ENCODE data around the gene SNX15.

Gene SNX15

DNA sequence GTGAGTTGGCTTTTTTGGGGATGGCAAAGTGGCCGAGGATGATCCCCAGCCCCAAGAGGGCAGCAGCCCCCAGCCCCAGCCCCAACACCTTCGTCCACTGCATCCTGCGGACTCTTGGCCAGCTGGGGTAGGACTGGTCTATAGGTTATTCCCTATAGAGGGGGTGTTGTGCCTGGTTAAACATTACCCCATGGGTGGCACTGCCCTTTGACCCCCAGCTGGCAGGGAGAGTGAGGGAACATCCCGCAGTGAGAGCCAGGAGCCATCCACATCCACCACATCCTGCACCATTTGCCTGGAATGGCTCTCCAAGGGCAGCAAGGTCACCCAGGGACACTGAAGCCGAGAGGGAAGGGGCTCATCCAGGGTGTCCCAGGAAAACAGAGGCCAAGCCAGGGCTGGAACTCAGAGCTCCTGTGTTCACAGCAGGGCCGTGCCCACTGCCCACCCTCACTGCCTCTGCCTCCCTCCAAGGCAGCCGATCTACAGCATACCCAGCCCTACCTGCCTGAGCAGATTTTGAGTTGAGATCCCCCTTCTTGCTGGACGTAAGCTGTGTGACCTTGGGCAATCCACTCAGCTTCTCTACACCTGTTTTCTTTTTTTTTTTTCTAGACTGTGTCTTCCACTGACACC, 31.3 kb downstream of the SNX15 start, which contains the start of gene NAALADL1:
Gene NAALADL1 (minus strand): TSS at position 135 of the 636 bp plus-strand sequence. CDS start 32 bp downstream, at position 103.
- no peak for DNase-seq

DNA sequence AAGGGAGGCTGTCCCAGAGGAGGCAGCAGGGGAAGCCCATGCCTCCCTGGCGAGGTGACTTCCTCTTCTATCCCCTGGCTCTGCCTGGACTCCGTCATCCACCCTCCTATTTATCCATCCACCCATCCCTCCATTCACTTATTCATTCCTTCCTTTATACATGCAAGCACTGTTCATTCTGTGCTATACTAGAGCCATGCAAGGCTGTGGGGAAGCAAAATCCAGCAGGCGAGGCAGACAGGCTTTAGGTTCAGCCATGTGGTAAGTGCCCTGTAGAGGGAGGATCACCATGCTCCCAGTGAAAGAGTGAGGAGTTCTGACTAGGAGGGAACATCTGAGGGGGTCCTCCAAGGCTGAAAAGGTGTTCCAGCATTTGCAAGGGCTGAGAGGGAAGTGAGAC, 32.3 kb downstream of the SNX15 start:
- DNase-seq: no peak

DNA sequence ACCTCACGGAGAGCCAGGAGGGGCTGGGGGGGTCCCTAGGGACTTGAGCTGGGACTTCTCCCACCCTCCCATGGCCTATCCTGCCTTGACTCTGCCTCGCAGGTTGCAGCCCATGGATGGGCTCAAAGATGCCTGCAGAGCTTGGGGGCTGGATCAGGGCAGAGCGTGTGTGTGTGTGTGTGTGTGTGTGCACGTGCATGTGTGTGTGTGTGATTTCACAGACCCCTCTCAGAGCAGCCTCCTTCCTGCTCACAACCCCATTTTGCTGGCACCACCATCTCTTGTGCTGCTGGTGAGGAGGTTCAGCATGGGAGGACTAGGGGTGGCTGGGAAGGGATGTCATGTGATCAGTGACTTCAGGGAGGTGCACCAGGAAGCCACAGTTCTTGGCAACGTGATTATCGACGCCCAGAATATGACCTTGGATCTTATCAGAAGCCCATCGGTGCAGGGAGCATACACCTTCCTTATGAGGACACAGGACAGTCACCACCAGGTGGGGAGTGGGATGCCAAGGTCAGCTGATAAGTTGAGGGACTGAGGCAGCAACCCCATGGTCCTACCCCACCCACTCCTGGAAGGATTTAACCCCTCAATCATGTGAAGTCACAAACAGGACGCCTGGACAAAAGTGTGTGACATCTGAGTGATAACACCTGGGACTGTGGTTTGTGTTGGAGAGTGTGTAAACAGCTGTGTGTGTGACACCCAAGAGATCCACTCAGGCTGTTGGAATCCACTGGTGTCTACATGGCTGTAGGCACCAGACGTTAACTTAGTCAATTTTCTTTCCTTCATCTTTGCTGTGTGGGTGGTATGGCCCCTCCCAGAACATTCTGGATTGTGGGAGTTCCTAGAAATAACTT, 33.0 kb downstream of the SNX15 start:
- no peak for DNase-seq

DNA sequence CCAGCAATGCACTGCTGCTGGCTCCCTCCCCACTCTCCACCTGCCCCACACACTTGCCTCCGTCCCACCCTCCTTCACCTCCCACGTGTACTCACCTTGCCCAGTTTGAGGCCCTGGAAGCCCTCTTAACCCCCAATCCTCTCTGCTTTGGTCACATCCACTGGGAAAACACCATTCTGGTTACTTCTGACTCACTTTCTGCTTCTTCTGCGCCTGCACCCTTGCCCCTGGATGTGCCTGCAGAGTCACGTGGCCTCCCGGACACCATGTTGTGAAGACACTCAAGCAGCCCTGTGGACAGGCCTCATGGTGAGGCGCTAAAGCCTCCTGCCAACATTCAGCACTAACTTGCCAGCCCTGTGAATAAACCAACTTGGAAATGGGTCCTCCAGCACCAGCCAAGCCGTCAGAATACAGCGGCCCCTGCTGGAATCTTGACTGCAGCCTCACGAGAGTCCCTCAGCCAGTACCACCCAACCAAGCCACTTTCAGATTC, 33.7 kb downstream of the SNX15 start:
- DNase-seq: no peak

DNA sequence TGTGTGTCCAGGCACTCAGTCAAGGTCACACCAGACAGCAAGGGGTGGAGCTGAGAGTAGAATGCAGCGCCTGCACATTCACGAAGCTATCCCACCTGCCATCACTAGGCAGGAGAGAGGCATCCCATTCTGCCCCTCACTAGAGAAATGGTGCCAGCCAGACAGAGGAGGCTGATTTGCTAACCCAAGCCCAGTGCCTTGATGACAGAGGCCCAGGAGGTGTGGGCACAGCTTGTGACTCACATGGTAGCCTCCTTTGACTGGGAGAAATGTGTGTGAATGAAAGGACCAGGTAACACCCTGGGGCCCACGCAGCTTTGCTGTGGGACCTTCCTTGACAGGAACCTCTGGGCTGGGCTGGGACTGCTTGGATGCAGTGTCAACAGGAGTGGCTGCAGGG, 36.3 kb downstream of the SNX15 start:
- no peak for DNase-seq

DNA sequence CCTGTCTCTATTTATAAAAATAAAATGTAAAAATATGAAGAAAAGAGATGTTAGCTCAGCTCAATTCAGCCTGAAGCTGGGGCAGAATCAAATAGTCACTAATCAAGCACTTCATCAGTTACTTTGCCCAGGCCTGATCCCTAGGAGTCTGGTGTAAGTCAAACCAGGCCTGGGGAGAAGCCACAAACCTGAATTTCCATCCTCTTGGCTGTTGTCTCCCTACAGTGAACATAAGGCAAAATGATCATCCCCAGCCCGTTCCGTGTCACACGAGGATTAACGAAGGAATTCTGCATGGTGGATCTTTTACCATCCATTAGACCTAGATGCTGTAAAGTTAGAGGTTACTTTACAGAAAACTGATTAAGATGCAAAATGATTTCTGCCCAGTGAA, 37.6 kb downstream of the SNX15 start:
- DNase-seq: no peak

DNA sequence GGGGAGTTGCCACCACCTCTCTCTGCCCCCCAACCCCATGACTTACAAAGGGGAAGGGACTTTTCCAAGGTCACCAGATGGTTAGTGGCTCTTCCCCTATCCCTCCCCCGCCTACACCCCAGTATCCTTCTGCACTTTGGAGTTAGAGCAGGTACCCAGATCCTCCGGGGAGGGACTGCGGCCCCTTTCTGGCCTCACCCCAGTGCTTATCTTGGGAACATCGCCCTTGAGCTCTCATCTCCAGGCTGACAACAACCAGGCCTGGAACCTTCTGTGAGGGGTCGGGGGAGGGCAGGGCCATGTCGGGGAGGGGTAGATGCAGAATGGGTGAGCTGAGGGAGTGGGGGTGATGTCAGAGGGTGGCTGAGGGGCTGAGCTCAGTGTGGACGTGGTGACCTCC, 38.6 kb downstream of the SNX15 start:
- no peak for DNase-seq

DNA sequence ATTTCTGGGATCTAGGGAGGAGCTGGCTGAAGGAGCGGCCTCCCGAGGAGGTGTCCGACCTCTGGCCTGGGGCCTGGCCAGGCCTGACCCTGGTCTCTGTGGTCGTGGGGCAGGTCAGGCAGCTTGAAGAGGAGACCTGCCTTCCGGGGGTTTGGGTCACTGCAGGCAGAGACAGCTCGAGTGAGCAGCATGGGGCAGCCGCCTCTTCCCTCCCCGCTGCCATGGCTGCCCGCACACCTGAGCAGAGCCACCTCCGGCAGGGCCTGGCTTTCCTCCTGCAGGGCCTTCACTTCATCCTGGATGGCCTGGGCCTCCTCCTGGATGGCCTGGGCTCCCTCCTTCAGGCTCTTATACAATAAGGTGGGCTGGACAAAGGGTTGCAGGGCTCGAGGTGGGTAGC, 39.1 kb downstream of the SNX15 start:
- DNase-seq: no peak

DNA sequence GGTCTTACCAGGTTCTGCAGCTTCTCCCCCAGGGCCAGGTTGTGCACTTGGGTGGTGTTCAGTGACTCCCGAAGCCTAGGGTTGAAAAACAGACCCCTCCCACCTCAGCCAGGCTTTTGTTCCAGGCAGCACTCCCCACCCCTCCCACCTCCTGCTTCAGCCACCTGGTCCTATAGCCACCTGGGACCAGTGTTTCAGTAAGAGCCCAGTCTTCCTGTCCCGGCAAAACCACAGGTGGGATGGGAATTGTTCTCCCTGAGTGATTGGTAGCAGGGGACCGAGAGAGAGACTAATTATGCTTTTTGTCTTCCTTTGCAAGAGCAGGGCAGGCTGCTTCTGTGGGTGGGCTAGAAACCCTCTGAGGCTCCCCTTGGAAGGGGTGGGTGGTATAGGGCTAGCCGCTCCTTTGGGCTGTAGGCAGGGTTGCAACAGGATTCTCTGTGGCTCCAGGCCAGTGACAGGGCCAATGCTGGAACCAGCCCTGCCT, 39.6 kb downstream of the SNX15 start:
- no peak for DNase-seq

DNA sequence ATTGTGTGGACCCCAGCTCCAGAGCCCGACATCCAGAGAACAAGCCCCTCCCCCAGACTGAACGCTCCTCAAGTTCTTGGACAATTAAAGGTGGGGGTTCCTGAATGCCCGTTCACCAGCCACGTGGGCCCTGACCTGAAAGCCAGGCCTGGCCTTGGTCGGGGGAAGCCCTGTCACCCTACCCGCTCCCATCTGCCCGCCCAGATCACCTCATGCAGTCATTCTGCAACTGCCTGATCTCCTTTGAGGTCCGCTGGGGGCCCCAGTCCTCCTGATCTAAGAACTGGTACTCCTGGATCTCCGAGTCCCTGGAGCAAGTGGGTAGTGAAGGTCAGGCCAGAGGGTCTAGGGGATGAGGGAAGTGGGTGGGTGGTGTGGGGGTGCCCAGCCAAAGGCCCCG, 40.2 kb downstream of the SNX15 start:
- no peak for DNase-seq

DNA sequence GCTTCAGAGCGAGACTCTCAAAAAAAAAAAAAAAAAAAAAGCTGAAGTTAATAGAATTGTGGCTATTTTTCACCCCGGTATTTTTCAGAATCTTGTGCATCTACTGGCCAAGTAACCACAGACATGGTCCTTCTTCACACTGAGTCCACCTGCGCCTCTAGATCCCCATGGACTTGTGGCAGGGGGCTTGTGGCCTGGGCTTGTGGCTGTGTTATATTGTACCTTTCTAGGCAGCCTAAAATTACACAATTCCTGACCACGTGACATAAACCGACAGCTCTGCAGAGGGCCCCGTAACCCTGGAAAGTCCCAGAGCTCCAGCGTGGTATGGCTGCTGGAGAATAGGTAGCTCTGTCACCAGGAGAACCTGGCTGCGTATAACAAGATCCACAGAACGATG, 42.0 kb downstream of the SNX15 start:
- DNase-seq: no peak

DNA sequence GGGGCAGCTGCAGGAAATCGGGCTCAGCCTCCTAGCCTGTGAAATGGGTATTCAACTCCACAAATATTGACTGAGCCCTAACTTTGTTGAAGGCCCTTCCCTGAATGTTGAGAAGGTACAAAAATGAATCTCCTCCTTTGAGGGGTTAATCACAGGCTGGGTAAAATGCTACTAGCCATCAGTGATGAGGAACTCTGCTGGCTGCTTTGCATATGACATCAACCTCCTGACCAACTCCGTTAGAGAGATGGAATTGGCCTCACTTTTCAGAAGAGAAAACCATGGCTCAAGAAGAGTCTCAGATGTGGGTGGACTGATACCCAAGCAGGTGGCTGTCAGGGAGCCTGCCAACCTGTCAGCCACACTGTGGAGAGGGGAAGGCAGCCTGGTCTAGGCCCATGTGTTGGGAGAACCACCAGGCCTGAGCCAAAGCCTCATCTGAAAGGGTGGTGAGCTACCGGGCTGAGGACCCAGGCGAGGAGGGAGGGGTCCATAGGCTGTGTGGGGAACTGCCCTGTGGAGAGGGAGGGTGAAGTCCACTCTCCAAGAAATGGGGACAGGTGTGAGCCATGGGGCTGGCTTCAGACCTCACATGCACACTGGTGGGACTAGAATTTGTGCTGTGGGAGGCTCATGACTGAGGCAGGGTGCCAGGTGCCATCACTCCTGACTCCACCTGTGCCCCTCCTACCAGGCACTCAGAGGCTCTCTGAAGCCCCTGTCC, 44.8 kb downstream of the SNX15 start:
- DNase-seq: no peak

DNA sequence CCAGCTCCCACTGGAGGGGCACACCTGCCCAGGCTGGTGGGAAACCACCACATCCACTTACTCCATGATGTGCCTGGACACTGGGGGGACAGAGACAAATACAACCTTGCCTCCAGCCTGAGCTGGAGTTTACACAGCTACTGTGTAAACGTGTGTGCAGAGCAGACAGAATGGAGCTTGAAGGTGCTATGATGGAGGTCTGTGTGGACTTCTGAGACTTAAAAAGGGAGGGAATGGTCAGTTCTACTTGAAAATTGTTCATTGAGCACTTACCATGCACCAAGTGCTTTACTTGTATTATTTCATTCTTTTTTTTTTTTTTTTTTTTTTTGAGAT, 45.4 kb downstream of the SNX15 start:
- no peak for DNase-seq

DNA sequence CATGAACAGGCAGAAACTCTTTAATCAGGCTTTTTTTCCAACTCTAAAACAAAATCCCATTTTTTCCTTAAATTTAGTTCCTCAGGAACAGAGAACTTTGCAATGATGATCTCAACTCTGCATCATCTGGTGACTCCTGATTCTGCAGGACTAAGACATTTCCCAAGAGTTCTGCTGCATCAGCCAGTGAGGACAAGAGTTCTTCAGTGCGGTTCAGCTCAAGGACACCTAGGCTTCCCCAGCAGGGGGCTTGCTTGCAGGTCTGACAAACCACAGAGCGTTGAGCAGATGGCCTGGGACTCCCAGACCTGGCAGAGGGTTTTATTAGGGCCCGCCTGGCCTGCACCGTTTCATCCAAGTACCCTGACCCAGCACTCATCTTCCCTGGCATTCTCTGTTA, 50.2 kb downstream of the SNX15 start:
- no peak for DNase-seq

DNA sequence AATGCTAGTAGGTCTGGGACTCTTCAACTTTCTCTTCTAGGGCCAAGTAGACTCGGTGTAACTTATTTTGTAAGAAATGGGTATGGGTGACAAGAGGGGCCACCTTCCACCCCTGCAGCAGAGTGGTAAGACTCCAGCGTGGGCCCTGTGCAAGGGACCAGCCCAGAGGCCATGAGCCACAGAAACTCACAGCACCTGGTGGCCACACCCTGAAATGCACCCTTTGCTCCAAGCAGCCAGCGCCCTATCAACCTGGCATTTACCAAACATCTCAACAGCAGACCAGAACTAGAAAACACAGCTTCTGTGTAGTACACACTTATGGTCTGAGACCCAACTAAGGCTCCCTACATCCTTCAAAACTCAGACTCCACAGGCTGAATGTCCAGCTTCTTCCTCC, 50.9 kb downstream of the SNX15 start:
- DNase-seq: peak; percentile 85

DNA sequence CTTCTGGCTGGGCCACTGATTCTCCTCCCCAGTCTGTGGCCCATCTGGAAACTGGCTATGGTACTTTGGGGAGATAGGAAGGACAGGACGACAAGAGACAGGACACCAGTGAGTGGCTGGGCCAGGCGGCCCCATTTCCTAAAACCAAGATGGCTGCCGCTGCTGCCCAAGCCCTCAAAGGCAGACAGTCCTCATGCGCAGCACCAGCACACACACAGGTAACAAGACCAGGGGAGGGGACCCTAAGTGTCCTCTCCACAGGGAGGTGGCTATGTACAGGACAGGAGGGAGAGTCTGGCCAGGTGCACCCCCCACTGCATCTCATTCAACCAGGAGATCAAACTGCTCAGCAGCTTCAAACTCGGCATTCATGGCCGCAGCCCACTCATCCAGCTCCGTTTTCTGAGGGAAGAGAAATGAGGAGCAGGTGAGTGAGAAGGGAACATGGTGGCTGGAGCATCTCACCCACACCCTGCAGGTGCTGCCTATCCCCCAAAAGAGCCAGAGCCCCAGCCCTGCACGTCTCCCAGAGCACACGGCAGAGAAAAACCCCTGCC, 51.6 kb downstream of the SNX15 start:
- DNase-seq: no peak

DNA sequence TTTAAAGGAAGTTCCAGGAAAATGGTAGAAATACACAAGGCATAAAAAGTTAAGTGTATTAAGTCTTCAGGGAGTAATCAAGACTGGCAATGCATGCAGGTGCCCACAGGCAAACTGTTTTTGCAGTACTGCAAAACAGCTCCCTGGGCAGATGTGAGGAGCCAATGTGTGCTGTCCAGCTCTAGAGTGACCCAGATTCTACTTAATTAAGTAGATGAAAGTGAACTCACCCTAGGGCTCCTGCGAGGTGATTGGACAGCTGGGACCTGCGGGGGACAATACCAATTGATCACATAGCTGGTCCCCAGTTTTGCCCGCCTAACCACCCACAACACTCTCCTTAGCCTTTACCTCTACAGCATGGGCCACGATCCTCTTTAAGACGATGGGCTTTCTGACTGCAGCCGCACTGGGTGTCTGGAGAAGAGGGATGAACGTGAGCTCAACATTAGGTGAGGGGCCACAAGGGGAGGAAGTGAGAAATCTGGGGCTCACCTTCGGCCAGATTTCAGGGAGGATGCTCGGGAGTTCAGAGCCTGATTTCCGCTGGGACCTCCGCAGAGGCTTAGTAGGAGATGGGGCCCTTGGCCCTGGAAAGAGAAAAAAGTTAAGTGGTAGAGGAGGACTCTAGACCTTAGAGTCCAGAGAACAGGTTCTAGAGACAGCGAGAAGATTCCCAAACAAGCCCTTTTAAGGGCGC, 56.0 kb downstream of the SNX15 start:
- no peak for DNase-seq

DNA sequence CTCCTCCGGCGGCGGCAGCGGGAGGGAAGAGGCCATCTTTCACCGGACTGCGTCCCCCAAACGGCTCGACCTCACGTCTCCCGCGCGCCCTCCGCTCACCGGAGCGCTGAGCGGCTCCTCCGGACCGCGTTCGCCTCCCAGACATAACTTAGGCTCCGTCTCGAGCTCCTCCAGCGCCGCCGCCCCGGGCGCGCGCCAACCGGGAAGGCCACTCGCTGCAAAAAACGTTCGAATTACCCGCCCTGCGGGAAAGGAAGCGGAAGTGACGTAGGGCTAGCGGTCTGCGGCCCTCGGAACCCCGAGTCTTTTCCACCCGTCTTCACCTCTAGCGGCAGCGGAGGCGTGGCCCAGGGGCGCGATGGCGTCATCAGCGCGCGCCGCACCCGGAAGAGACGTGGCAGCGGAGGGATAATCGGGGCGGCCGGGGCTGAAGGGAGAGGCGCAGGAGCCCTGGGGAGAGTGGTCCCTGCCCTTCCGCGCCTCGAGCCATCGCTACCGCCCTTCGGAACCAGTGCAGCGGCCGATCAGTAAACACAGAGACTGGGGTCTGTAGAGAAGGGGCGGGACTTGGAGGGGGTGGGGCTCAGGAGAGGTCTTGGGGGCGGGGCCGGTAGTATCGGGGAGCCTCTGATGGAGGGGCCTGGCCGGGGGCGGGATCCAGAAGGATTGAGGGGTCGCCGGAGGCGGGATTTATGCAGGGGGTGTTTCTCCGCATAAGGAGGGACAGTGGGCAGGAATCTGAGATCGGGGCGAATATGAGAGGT, 56.8 kb downstream of the SNX15 start, which contains the start of the genes CDCA5 and ZFPL1:
Gene CDCA5 (minus strand): TSS at position 207 of the 764 bp plus-strand sequence. CDS start 62 bp downstream, at position 145.
Gene ZFPL1 (plus strand): TSS at position 389 of the 764 bp plus-strand sequence. CDS start 477 bp downstream, outside the sequence.
- peak; percentile 96 for DNase-seq

DNA sequence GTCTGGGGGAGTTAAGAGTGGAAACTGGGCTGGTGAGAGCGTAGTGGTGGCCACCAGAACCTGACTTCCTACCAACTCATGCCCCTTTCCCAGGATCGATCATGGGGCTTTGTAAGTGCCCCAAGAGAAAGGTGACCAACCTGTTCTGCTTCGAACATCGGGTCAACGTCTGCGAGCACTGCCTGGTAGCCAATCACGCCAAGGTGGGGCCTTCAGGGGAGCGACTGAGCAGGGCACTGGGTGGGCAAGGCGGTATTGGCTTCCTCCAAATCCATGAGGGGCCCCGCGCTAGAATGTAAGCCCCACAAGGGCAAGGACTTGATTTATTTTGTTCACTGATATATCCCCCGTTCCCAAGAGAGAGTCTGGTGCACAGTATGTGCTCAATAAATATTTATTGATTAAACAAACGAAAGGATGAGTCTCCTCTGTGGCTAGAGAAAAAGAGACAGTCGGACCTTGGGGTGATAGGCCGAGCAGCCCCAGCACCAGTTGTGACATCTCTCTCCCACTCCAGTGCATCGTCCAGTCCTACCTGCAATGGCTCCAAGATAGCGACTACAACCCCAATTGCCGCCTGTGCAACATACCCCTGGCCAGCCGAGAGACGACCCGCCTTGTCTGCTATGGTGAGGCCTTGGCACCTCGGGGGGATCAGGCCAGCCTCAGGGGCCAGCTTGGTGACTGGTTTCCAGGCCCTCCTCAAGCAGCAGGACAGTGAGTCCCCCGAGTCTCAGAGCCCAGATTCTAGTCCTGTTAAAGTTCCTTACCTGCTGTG, 57.5 kb downstream of the SNX15 start:
- DNase-seq: no peak

DNA sequence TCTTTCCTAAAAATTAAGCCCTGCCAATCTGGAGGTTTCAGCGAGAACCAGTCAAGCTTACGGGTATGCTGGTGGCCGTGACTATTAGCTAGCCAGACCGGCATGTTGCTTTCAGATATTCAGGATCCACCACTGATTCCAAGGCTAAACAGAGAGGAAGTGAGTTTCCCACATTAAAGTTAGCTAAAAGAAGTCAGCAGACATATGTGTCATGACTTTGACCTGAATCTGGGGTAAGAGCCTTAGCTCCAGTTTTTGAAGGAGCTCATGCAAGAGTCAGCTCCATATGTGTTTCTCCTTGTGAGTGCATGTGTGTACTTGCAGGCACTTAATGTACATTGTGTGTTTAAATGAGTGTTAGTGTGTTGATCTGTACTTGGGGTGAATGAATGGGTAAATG, 58.2 kb downstream of the SNX15 start:
- DNase-seq: no peak

DNA sequence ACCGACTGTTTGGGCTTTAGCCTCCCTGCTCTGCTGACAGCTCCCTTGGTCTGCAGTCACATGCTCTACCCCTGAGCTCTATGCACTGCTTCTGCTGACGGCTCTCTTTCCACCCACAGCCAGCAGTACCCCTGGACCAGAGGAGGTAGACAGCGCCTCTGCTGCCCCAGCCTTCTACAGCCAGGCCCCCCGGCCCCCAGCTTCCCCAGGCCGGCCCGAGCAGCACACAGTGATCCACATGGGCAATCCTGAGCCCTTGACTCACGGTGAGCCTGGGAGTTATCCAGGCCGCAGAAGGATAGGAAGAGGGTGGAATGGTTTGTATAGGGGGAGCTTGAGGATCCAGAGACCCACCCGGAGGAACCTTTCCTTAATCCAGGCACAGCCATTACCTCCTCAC, 59.6 kb downstream of the SNX15 start:
- DNase-seq: no peak
